OCI-LY3 (cell line): ENCODE results near the gene TMEM178A.

Source experiments
- H2AFZ ChIP-seq: fragments of 200-600, 300-600 bp; shearing (Covaris generic); 2 replicates; pipeline ENCODE4 v1.6.0; 2014; ENCODE audit warnings: antibody characterized with exemption, low read depth, low read length
- H3K27ac ChIP-seq: fragments of 200-600, 300-600 bp; sonication (generic); 2 replicates; pipeline ENCODE4 v1.5.1; 2014; ENCODE audit warnings: mild to moderate bottlenecking, low read length, moderate library complexity, mixed read lengths
- H3K27me3 ChIP-seq: fragments of 200-600, 300-600 bp; sonication (generic); 2 replicates; pipeline ENCODE4 v1.6.1; 2014; ENCODE audit warnings: low read depth, low read length, mixed read lengths
- H3K36me3 ChIP-seq: fragments of 200-600, 300-600 bp; sonication (generic); replicated peaks from 2 replicates; pipeline ENCODE3; 2014; ENCODE audit warnings: low read depth, low read length, mixed read lengths
- H3K4me1 ChIP-seq: fragments of 300-600, 200-600 bp; sonication (generic); 2 replicates; pipeline ENCODE4 v1.6.1; 2014; ENCODE audit warnings: low read length, mixed read lengths
- H3K4me2 ChIP-seq: fragments of 200-600, 300-600 bp; sonication (generic); 2 replicates; pipeline ENCODE4 v1.6.1; 2014; ENCODE audit warnings: low read length, mixed read lengths
- H3K4me3 ChIP-seq: fragments of 300-600, 200-600 bp; sonication (generic); 2 replicates; pipeline ENCODE4 v1.5.1; 2014; ENCODE audit warnings: antibody characterized with exemption, mild to moderate bottlenecking, low read length, moderate library complexity
- H3K79me2 ChIP-seq: fragments of 300-600, 200-600 bp; shearing (Covaris generic); 2 replicates; pipeline ENCODE4 v1.6.1; 2014; ENCODE audit warnings: mild to moderate bottlenecking, low read length, mixed read lengths
- H3K9ac ChIP-seq: fragments of 300-600, 200-600 bp; shearing (Covaris generic); 2 replicates; pipeline ENCODE4 v1.6.0; 2014; ENCODE audit warnings: mild to moderate bottlenecking, low read length, moderate library complexity
- H3K9me3 ChIP-seq: fragments of 200-600, 300-600 bp; shearing (Covaris generic); 2 replicates; pipeline ENCODE4 v1.6.1; 2014; ENCODE audit warnings: low read length, mixed read lengths; ENCODE audit not compliant: insufficient read depth
- H4K20me1 ChIP-seq: fragments of 200-600, 300-600 bp; sonication (generic); 2 replicates; pipeline ENCODE4 v1.6.1; 2016; ENCODE audit warnings: low read length, mixed read lengths; ENCODE audit not compliant: insufficient read depth
- EZH2phosphoT487 ChIP-seq: fragments of 200-600 bp; shearing (Covaris generic); IDR thresholded peaks from 2 replicates; pipeline ENCODE4 v1.6.1; 2018; ENCODE audit warnings: antibody characterized with exemption, mixed run types, low read depth
- TF ChIP-seq, protein P1 (sequence below): fragments of 200-600, 300-600 bp; sonication (generic); IDR thresholded peaks from 2 replicates; pipeline ENCODE4 v1.5.1; 2014; ENCODE audit warnings: antibody characterized with exemption, low read length, low read depth

The TMEM178A gene

DNA sequence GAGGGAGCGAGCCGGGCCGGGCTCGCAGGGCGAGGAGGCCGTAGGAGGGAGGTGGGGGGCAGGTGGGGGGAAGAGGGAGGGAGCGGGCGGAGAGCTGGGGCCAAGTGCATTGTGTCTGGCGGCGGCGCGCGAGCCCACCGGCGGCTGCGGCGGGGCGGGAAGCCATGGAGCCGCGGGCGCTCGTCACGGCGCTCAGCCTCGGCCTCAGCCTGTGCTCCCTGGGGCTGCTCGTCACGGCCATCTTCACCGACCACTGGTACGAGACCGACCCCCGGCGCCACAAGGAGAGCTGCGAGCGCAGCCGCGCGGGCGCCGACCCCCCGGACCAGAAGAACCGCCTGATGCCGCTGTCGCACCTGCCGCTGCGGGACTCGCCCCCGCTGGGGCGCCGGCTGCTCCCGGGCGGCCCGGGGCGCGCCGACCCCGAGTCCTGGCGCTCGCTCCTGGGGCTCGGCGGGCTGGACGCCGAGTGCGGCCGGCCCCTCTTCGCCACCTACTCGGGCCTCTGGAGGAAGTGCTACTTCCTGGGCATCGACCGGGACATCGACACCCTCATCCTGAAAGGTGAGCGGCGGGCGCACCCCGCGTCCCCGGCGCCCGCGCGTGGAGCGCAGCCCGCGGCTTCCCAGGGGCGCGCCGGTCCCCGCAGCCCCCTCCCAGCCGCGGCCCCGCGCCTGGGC lies at the start of gene TMEM178A:
Gene TMEM178A, plus strand, starts transcription at position 107 of the 680 bp plus-strand sequence. Its CDS starts 58 bp downstream, at position 165.
- H3K4me2 ChIP-seq: no peak within 1 kb of the TSS
- TF ChIP-seq EZH2phosphoT487: no peak
- TF ChIP-seq, protein P1, sequence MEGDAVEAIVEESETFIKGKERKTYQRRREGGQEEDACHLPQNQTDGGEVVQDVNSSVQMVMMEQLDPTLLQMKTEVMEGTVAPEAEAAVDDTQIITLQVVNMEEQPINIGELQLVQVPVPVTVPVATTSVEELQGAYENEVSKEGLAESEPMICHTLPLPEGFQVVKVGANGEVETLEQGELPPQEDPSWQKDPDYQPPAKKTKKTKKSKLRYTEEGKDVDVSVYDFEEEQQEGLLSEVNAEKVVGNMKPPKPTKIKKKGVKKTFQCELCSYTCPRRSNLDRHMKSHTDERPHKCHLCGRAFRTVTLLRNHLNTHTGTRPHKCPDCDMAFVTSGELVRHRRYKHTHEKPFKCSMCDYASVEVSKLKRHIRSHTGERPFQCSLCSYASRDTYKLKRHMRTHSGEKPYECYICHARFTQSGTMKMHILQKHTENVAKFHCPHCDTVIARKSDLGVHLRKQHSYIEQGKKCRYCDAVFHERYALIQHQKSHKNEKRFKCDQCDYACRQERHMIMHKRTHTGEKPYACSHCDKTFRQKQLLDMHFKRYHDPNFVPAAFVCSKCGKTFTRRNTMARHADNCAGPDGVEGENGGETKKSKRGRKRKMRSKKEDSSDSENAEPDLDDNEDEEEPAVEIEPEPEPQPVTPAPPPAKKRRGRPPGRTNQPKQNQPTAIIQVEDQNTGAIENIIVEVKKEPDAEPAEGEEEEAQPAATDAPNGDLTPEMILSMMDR: no peak
- H2AFZ ChIP-seq: no peak within 1 kb of the TSS
- H3K27me3 ChIP-seq: peaks cover 16% of the 10 kb centered on the region; the same call in 1 of the 2 replicates
- H4K20me1 ChIP-seq: no peaks in the 10 kb centered on the region
- H3K27ac ChIP-seq: no peak within 1 kb of the TSS
- no peaks in the 10 kb centered on the region for H3K4me1 ChIP-seq
- no peak within 1 kb of the TSS for H3K4me3 ChIP-seq
- no peaks in the 10 kb centered on the region for H3K79me2 ChIP-seq
- no peaks in the 10 kb centered on the region for H3K9me3 ChIP-seq
- no peak within 1 kb of the TSS for H3K9ac ChIP-seq
- H3K36me3 ChIP-seq: no peaks in the 10 kb centered on the region

DNA sequence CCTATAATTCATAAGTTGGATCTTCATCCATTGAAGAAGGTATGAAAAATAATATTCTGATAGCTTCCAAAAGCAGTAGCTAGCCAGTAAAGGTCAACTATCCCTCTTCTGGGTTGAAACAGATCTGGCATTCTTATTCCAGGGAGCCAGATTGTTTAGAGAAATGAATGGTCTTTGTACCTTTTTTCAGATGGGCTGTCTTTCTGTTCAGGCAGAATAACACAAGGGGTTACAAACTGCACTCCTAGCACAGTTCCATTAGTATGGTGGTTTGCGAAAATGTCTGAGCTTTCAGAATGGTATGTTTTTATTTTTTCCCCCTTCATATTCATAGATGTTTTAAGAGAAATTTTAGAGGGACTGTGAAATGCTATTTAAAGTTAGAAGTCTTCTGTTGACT lies 47.5 kb upstream of the TMEM178A start:
- Histone ChIP-seq H3K27me3 (peaks cover 30% of the 10 kb centered on the region), H3K9me3 (no peaks in the 10 kb centered on the region), H3K79me2 (no peaks in the 10 kb centered on the region), H4K20me1 (no peaks in the 10 kb centered on the region), H3K4me3 (no peak overlapping the region), H3K27ac (no peak overlapping the region), H3K36me3 (no peaks in the 10 kb centered on the region), H3K4me1 (no peaks in the 10 kb centered on the region), H3K9ac (no peak overlapping the region), H2AFZ (no peak overlapping the region), H3K4me2 (no peak overlapping the region)
- TF ChIP-seq, protein P1: no peak
- no peak for TF ChIP-seq EZH2phosphoT487

DNA sequence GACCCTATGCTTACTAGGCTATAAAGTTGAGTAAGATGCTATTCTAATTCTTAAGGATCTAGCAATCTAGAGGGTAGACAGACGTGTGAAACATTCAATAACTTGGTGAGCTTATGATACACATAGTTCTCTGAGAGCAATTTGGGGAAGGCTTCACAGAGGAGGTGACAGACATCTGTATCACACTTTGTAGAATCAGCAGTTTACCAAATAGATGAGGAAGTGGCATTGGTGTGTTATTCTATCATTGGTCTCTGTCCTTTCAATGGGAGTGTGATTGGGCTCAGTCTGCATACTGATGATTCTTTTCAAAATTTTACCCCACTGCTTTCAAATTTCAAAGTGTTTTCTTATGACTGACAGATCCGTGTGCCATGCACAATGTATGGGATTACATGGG lies 47.0 kb upstream of the TMEM178A start:
- Histone ChIP-seq H3K9ac (no peak overlapping the region), H3K4me3 (no peak overlapping the region), H3K79me2 (no peaks in the 10 kb centered on the region), H3K4me2 (no peak overlapping the region), H4K20me1 (no peaks in the 10 kb centered on the region), H3K36me3 (no peaks in the 10 kb centered on the region), H3K27ac (no peak overlapping the region), H3K27me3 (peaks cover 30% of the 10 kb centered on the region), H2AFZ (no peak overlapping the region), H3K4me1 (no peaks in the 10 kb centered on the region), H3K9me3 (no peaks in the 10 kb centered on the region)
- no peak for TF ChIP-seq EZH2phosphoT487
- TF ChIP-seq, protein P1: no peak

DNA sequence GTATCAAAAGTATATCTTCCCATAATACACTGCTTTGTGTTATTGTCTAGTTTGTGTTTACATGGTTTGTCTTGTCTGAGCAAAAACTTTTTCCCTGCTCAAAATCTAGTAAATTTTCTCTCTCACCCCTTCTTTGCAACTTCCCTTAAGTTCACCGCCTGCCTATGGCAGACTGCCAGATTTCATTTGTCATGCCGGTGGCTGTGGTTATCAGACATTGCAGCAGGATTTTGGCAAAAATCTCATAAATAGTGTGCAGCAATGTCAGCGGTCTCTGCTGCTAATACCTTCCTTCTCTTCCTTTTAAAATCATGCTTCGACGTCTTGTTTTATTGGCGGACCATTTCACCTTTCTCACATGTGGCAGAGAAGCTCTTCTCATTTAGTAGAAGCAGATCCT lies 45.6 kb upstream of the TMEM178A start:
- Histone ChIP-seq H3K4me2 (no peak overlapping the region), H3K36me3 (no peaks in the 10 kb centered on the region)

More for the DNA sequence above, 45.6 kb upstream of the TMEM178A start:
- Histone ChIP-seq H3K4me1 (no peaks in the 10 kb centered on the region), H3K9me3 (no peaks in the 10 kb centered on the region), H4K20me1 (no peaks in the 10 kb centered on the region), H2AFZ (no peak overlapping the region), H3K27ac (no peak overlapping the region), H3K79me2 (no peaks in the 10 kb centered on the region), H3K27me3 (peaks cover 29% of the 10 kb centered on the region), H3K4me3 (no peak overlapping the region), H3K9ac (no peak overlapping the region)
- TF ChIP-seq EZH2phosphoT487: no peak
- TF ChIP-seq, protein P1: no peak
